Epithelial cell of esophagus (primary cell): ENCODE results near the gene TIMM10B.

ENCODE experiments used
- DNase-seq: peaks from one replicate; pipeline ENCODE4 v3.0.0; 2010; ENCODE audit warnings: low read depth
- H3K4me3 ChIP-seq: 2 replicates; pipeline ENCODE4 v1.5.1; 2011; ENCODE audit warnings: mild to moderate bottlenecking, low read length, control low read depth
- CTCF ChIP-seq: IDR thresholded peaks from 2 replicates; pipeline ENCODE4 v1.5.1; 2011; ENCODE audit warnings: low read depth, mild to moderate bottlenecking, low read length, control low read depth, inconsistent platforms; ENCODE audit not compliant: insufficient read depth; ENCODE audit errors: missing control alignments

Gene TIMM10B

GRCh38 chr11:6472934-6473333 is 8.4 kb upstream of the TIMM10B start:
- DNase-seq = no peak
- H3K4me3 ChIP-seq = peak overlapping the region; percentile 77
- no peak for TF ChIP-seq CTCF

GRCh38 chr11:6473451-6474412 is 7.6 kb upstream of the TIMM10B start, which contains the start of gene TRIM3:
Gene TRIM3 (minus strand): TSS chr11:6473941. CDS start chr11:6465695, 8,246 bp downstream.
- peak; percentile 91 for DNase-seq
- peak within 1 kb of the TSS; percentile 77 for H3K4me3 ChIP-seq
- peak; percentile 41 for TF ChIP-seq CTCF

GRCh38 chr11:6474413-6474792 is 6.9 kb upstream of the TIMM10B start:
- DNase-seq = no peak
- no peak for TF ChIP-seq CTCF
- peak overlapping the region; percentile 62 for H3K4me3 ChIP-seq

GRCh38 chr11:6474806-6475500 is 6.3 kb upstream of the TIMM10B start:
- no peak for DNase-seq
- no peak for TF ChIP-seq CTCF
- no peak overlapping the region for H3K4me3 ChIP-seq

- no peak for DNase-seq
- H3K4me3 ChIP-seq = no peak overlapping the region
- no peak for TF ChIP-seq CTCF
Observed at GRCh38 chr11:6475936-6476335, 5.4 kb upstream of the TIMM10B start.

GRCh38 chr11:6476571-6476970 is 4.7 kb upstream of the TIMM10B start:
- no peak for TF ChIP-seq CTCF
- DNase-seq = no peak
- H3K4me3 ChIP-seq = no peak overlapping the region
